ENCODE data around the gene ABCG1. TPM values are rescaled to one million over a fixed set of nuclear protein-coding genes. Genes with fewer than 3 reads are reported as not detected.

ABCG1 gene
- total RNA-seq: under 0.01 TPM in 1 of 2 replicates, not detected in the other

GRCh38 chr21:42218836-42219605, at the start of gene ABCG1:
TSS of gene ABCG1 (plus strand) at chr21:42219140. CDS start at chr21:42219263, 123 bp downstream.

GRCh38 chr21:42315296-42315891, 96.5 kb downstream of the ABCG1 start, which contains the start of gene TFF3:
TSS of gene TFF3 (minus strand) at chr21:42315409. CDS start at chr21:42315374, 35 bp downstream.

Small RNAs within 50 kb of the gene (small RNA-seq; reads per million reads assigned to genes)
- not detected for gene RNA5SP492

Other genes with a start within 250 kb of the ABCG1 start
- gene ZBTB21, start 208.8 kb upstream of the ABCG1 start, total RNA-seq: 16.9 and 20.8 TPM in 2 replicates
- under 0.01 TPM in 1 of 2 replicates, not detected in the other for gene UMODL1, start 147.8 kb upstream of the ABCG1 start, total RNA-seq
- not detected in 2 replicates for gene TFF3, start 96.3 kb downstream of the ABCG1 start, total RNA-seq
- not detected in 2 replicates for gene TFF2, start 131.9 kb downstream of the ABCG1 start, total RNA-seq
- not detected in 2 replicates for gene TFF1, start 147.4 kb downstream of the ABCG1 start, total RNA-seq
- not detected in 2 replicates for gene TMPRSS3, start 176.9 kb downstream of the ABCG1 start, total RNA-seq
- not detected in 2 replicates for gene UBASH3A, start 184.8 kb downstream of the ABCG1 start, total RNA-seq

Data from hair follicle dermal papilla cell (primary cell).